Hindlimb muscle (tissue), 1 donor: ENCODE results near the gene TMEM272. TPM values are rescaled to one million over a fixed set of nuclear protein-coding genes. Genes with fewer than 3 reads are reported as not detected.

ENCODE experiments used
- DNase-seq: peaks from one replicate; pipeline ENCODE4 v3.0.0-alpha.2; 2013
- polyA plus RNA-seq: library from polyadenylated mRNA; unstranded; fragments of 120-200 nt; gene quantifications from one replicate; pipeline ENCODE4 v1.2.1, GENCODE V29; 2013; ENCODE audit not compliant: insufficient read length

The TMEM272 gene
- polyA plus RNA-seq, 1 donor = 0.41 TPM

- no peak for DNase-seq
Observed at GRCh38 chr13:51849145-51850101, 4.4 kb upstream of the TMEM272 start.

GRCh38 chr13:51848674-51849073 lies 3.7 kb upstream of the TMEM272 start:
- DNase-seq = no peak

- no peak for DNase-seq
Observed at GRCh38 chr13:51846756-51847155, 1.8 kb upstream of the TMEM272 start.

- DNase-seq = no peak
Observed at GRCh38 chr13:51845574-51846318, 769 bp upstream of the TMEM272 start.

GRCh38 chr13:51843529-51843928 lies 1.4 kb downstream of the TMEM272 start:
- no peak for DNase-seq

GRCh38 chr13:51841732-51842131 lies 3.2 kb downstream of the TMEM272 start:
- DNase-seq = no peak

- DNase-seq = no peak
Observed at GRCh38 chr13:51840917-51841316, 4.1 kb downstream of the TMEM272 start.

- DNase-seq = no peak
Observed at GRCh38 chr13:51839711-51840540, 5.1 kb downstream of the TMEM272 start.

GRCh38 chr13:51838240-51838846 lies 6.6 kb downstream of the TMEM272 start:
- DNase-seq = no peak

GRCh38 chr13:51837016-51837415 lies 8.0 kb downstream of the TMEM272 start:
- no peak for DNase-seq

GRCh38 chr13:51834581-51835171 lies 10.3 kb downstream of the TMEM272 start:
- DNase-seq = no peak

- no peak for DNase-seq
Observed at GRCh38 chr13:51833980-51834379, 11.0 kb downstream of the TMEM272 start.

- no peak for DNase-seq
Observed at GRCh38 chr13:51832471-51833152, 12.4 kb downstream of the TMEM272 start.

GRCh38 chr13:51831519-51831918 lies 13.5 kb downstream of the TMEM272 start:
- DNase-seq = no peak

GRCh38 chr13:51829568-51829899 lies 15.4 kb downstream of the TMEM272 start:
- no peak for DNase-seq

- no peak for DNase-seq
Observed at GRCh38 chr13:51828730-51829567, 16.0 kb downstream of the TMEM272 start.

GRCh38 chr13:51827254-51827653 lies 17.7 kb downstream of the TMEM272 start:
- no peak for DNase-seq

GRCh38 chr13:51826606-51827005 lies 18.4 kb downstream of the TMEM272 start:
- DNase-seq = no peak

- no peak for DNase-seq
Observed at GRCh38 chr13:51825681-51826254, 19.2 kb downstream of the TMEM272 start.

GRCh38 chr13:51825165-51825592 lies 19.8 kb downstream of the TMEM272 start:
- DNase-seq = no peak
